Measurements from ENCODE around the gene SLC5A9. TPM values are rescaled to one million over a fixed set of nuclear protein-coding genes. Genes with fewer than 3 reads are reported as not detected.
"Not testable (repeated sequence)": the region's sequence is repeated elsewhere in the genome, so short reads cannot be mapped to it uniquely, and the experiment has no call there.

The SLC5A9 gene
- total and polyA plus RNA-seq, 9 donors: 0.01 to 1.4 (median 0.69) TPM; not detected in 4

GRCh38 chr1:48263041-48263440, 40.5 kb downstream of the SLC5A9 start:
- DNase-seq: no peak

GRCh38 chr1:48266576-48266975, 44.1 kb downstream of the SLC5A9 start:
- DNase-seq: no peak
- Histone ChIP-seq H3K4me3 (no peak overlapping the region), H3K9me3 (no peaks in the 10 kb centered on the region), H3K27me3 (no peaks in the 10 kb centered on the region), H3K27ac (no peak overlapping the region), H3K36me3 (no peaks in the 10 kb centered on the region), H3K4me1 (ENCODE audit: insufficient read depth) (peaks cover 5% of the 10 kb centered on the region)
- TF ChIP-seq EP300 (IDR thresholded peaks at IDR 0.05): no peak
- no peak for TF ChIP-seq CTCF (IDR thresholded peaks at IDR 0.05)
- no peak for TF ChIP-seq POLR2A (IDR thresholded peaks at IDR 0.05)
- WGBS, 3 donors: 6 to 8% (median 7%) methylated on average over 2 of the region's 2 CpGs
- intact Hi-C loops (cut with DNase I): no loop called here

More at GRCh38 chr1:48263041-48263440, 40.5 kb downstream of the SLC5A9 start:
- no peaks in the 10 kb centered on the region for H3K9me3 ChIP-seq
- 9 to 15% (median 9%) methylated on average over 1 of the region's 1 CpG for WGBS, 3 donors
- no peak overlapping the region for H3K4me3 ChIP-seq
- H3K27ac ChIP-seq: no peak overlapping the region
- no peaks in the 10 kb centered on the region for H3K27me3 ChIP-seq
- intact Hi-C loops (cut with DNase I): no loop called here
- peaks cover 5% of the 10 kb centered on the region for H3K4me1 ChIP-seq (ENCODE audit: insufficient read depth)
- H3K36me3 ChIP-seq: no peaks in the 10 kb centered on the region
- TF ChIP-seq POLR2A (IDR thresholded peaks at IDR 0.05) (no peak), EP300 (IDR thresholded peaks at IDR 0.05) (no peak), CTCF (IDR thresholded peaks at IDR 0.05) (no peak)

- WGBS, 3 donors: 88 to 97% (median 96%) methylated on average over 9 to 10 of the region's 10 CpGs
- H3K4me3 ChIP-seq; H3K9me3 ChIP-seq; H3K27me3 ChIP-seq; H3K27ac ChIP-seq; intact Hi-C loops (cut with DNase I); H3K36me3 ChIP-seq; H3K4me1 ChIP-seq (ENCODE audit: insufficient read depth); DNase-seq: not testable (repeated sequence)
Measured at GRCh38 chr1:48277437-48277836, 54.9 kb downstream of the SLC5A9 start.

GRCh38 chr1:48282329-48282728, 59.8 kb downstream of the SLC5A9 start:
- intact Hi-C loops (cut with DNase I); H3K27ac ChIP-seq; H3K9me3 ChIP-seq; DNase-seq; H3K27me3 ChIP-seq; H3K4me1 ChIP-seq (ENCODE audit: insufficient read depth); H3K4me3 ChIP-seq; H3K36me3 ChIP-seq: not testable (repeated sequence)

- H3K4me3 ChIP-seq; intact Hi-C loops (cut with DNase I); H3K9me3 ChIP-seq; H3K27ac ChIP-seq; H3K27me3 ChIP-seq; H3K36me3 ChIP-seq; DNase-seq; H3K4me1 ChIP-seq (ENCODE audit: insufficient read depth): not testable (repeated sequence)
- 73 to 86% (median 76%) methylated on average over 10 of the region's 10 CpGs for WGBS, 3 donors
Measured at GRCh38 chr1:48284696-48285420, 62.3 kb downstream of the SLC5A9 start.

DNA sequence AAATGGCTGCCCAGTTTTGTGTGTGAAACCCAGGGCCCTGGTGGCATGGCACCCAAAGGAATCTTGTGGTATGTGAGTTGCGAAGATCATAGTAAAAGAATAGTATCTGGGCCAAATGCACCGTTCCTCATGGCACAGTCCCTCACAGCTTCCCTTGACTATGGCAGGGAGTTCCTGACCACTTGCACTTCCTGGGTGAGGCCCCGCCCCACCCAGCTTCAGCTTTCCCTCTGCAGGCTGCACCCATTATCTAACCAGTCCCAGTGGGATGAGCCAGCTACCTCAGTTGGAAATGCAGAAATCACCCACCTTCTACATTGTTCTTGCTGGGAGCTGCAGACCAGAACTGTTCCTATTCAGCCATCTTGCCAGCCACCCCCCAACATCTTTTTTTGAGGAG, 63.0 kb downstream of the SLC5A9 start:
- WGBS, 3 donors: 84 to 94% (median 93%) methylated on average over 3 of the region's 3 CpGs
- no peak for TF ChIP-seq EP300 (IDR thresholded peaks at IDR 0.05)
- no peak for TF ChIP-seq CTCF (IDR thresholded peaks at IDR 0.05)
- no peak for TF ChIP-seq POLR2A (IDR thresholded peaks at IDR 0.05)
- H3K4me1 ChIP-seq (ENCODE audit: insufficient read depth): no peaks in the 10 kb centered on the region
- DNase-seq: no peak
- no peaks in the 10 kb centered on the region for H3K36me3 ChIP-seq
- no peak overlapping the region for H3K4me3 ChIP-seq
- H3K9me3 ChIP-seq: no peaks in the 10 kb centered on the region
- H3K27me3 ChIP-seq: no peaks in the 10 kb centered on the region
- intact Hi-C loops (cut with DNase I): no loop called here
- H3K27ac ChIP-seq: no peak overlapping the region
